ENCODE measurements around the gene IL17RC.

- TF ChIP-seq, protein P1, sequence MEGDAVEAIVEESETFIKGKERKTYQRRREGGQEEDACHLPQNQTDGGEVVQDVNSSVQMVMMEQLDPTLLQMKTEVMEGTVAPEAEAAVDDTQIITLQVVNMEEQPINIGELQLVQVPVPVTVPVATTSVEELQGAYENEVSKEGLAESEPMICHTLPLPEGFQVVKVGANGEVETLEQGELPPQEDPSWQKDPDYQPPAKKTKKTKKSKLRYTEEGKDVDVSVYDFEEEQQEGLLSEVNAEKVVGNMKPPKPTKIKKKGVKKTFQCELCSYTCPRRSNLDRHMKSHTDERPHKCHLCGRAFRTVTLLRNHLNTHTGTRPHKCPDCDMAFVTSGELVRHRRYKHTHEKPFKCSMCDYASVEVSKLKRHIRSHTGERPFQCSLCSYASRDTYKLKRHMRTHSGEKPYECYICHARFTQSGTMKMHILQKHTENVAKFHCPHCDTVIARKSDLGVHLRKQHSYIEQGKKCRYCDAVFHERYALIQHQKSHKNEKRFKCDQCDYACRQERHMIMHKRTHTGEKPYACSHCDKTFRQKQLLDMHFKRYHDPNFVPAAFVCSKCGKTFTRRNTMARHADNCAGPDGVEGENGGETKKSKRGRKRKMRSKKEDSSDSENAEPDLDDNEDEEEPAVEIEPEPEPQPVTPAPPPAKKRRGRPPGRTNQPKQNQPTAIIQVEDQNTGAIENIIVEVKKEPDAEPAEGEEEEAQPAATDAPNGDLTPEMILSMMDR (IDR thresholded peaks at IDR 0.05): no peak
- no peak for TF ChIP-seq POLR2A (IDR thresholded peaks at IDR 0.05)
Observed at GRCh38 chr3:9955067-9955502, 38.2 kb downstream of the IL17RC start.

Measured in right lobe of liver (tissue), 4 donors.